ENCODE results near the gene NFILZ.
"Not testable (repeated sequence)": the region's sequence is repeated elsewhere in the genome, so short reads cannot be mapped to it uniquely, and the experiment has no call there.

The NFILZ gene

GRCh38 chr19:8618751-8619150 lies 11.7 kb upstream of the NFILZ start:
- ATAC-seq (ENCODE audit: insufficient read depth, low read depth), result no peak
- Histone ChIP-seq H3K9ac (ENCODE audit: low read depth, low read length) (no peak overlapping the region), H4K20me1 (ENCODE audit: insufficient read depth, low read length) (no peaks in the 10 kb centered on the region), H3K27ac (ENCODE audit: low read length) (no peak overlapping the region), H3K9me3 (ENCODE audit: insufficient read depth, low read length, severe bottlenecking) (no peaks in the 10 kb centered on the region), H3K4me2 (ENCODE audit: insufficient read depth, low read length) (no peak overlapping the region), H3K36me3 (ENCODE audit: insufficient read depth, low read length) (no peaks in the 10 kb centered on the region), H2AFZ (ENCODE audit: low read depth, low read length) (no peak overlapping the region), H3K4me1 (ENCODE audit: insufficient read depth, low read length) (no peaks in the 10 kb centered on the region), H3K79me2 (ENCODE audit: insufficient read depth, low read length) (no peaks in the 10 kb centered on the region), H3K27me3 (ENCODE audit: insufficient read depth, low read length, poor library complexity) (no peaks in the 10 kb centered on the region), H3K4me3 (ENCODE audit: low read depth in 1 of 2, low read length in 2 of 2) (no peak overlapping the region)
- no peak for DNase-seq
- TF ChIP-seq CTCF (IDR thresholded peaks at IDR 0.05; ENCODE audit: borderline replicate concordance, extremely low read depth, low read length, poor library complexity, severe bottlenecking) (no peak), EZH2 (IDR thresholded peaks at IDR 0.05; ENCODE audit: borderline replicate concordance, low read depth, low read length, severe bottlenecking) (no peak)

- not testable (repeated sequence) for H3K79me2 ChIP-seq (ENCODE audit: insufficient read depth, low read length); H3K27ac ChIP-seq (ENCODE audit: low read length)
- 0 out of 3 replicates have a peak, but pooled peaks have one; percentile 52 for ATAC-seq (ENCODE audit: insufficient read depth, low read depth)
Observed at GRCh38 chr19:8622886-8623285, 7.5 kb upstream of the NFILZ start.

GRCh38 chr19:8626842-8627241 lies 3.6 kb upstream of the NFILZ start:
- no peak overlapping the region for H2AFZ ChIP-seq (ENCODE audit: low read depth, low read length)
- ATAC-seq (ENCODE audit: insufficient read depth, low read depth) (no peak), DNase-seq (no peak)
- H3K36me3 ChIP-seq (ENCODE audit: insufficient read depth, low read length), result no peaks in the 10 kb centered on the region
- no peaks in the 10 kb centered on the region for H3K4me1 ChIP-seq (ENCODE audit: insufficient read depth, low read length)
- H3K9ac ChIP-seq (ENCODE audit: low read depth, low read length), result no peak overlapping the region
- no peak overlapping the region for H3K4me2 ChIP-seq (ENCODE audit: insufficient read depth, low read length)
- H4K20me1 ChIP-seq (ENCODE audit: insufficient read depth, low read length), result no peaks in the 10 kb centered on the region
- H3K9me3 ChIP-seq (ENCODE audit: insufficient read depth, low read length, severe bottlenecking), result no peaks in the 10 kb centered on the region
- H3K4me3 ChIP-seq (ENCODE audit: low read depth in 1 of 2, low read length in 2 of 2), result no peak overlapping the region
- H3K27ac ChIP-seq (ENCODE audit: low read length), result no peak overlapping the region
- TF ChIP-seq EZH2 (IDR thresholded peaks at IDR 0.05; ENCODE audit: borderline replicate concordance, low read depth, low read length, severe bottlenecking), result no peak
- no peak for TF ChIP-seq CTCF (IDR thresholded peaks at IDR 0.05; ENCODE audit: borderline replicate concordance, extremely low read depth, low read length, poor library complexity, severe bottlenecking)
- no peaks in the 10 kb centered on the region for H3K27me3 ChIP-seq (ENCODE audit: insufficient read depth, low read length, poor library complexity)
- no peaks in the 10 kb centered on the region for H3K79me2 ChIP-seq (ENCODE audit: insufficient read depth, low read length)

More at GRCh38 chr19:8622886-8623285, 7.5 kb upstream of the NFILZ start:
- H3K4me1 ChIP-seq (ENCODE audit: insufficient read depth, low read length); H4K20me1 ChIP-seq (ENCODE audit: insufficient read depth, low read length); DNase-seq; H3K27me3 ChIP-seq (ENCODE audit: insufficient read depth, low read length, poor library complexity); H3K4me3 ChIP-seq (ENCODE audit: low read depth in 1 of 2, low read length in 2 of 2); H3K36me3 ChIP-seq (ENCODE audit: insufficient read depth, low read length); H3K9me3 ChIP-seq (ENCODE audit: insufficient read depth, low read length, severe bottlenecking); H3K9ac ChIP-seq (ENCODE audit: low read depth, low read length); H3K4me2 ChIP-seq (ENCODE audit: insufficient read depth, low read length); H2AFZ ChIP-seq (ENCODE audit: low read depth, low read length): not testable (repeated sequence)
- peak; percentile 50 for TF ChIP-seq CTCF (IDR thresholded peaks at IDR 0.05; ENCODE audit: borderline replicate concordance, extremely low read depth, low read length, poor library complexity, severe bottlenecking)

- no peaks in the 10 kb centered on the region for H4K20me1 ChIP-seq (ENCODE audit: insufficient read depth, low read length)
- H3K4me3 ChIP-seq (ENCODE audit: low read depth in 1 of 2, low read length in 2 of 2), result no peak overlapping the region
- H3K36me3 ChIP-seq (ENCODE audit: insufficient read depth, low read length), result no peaks in the 10 kb centered on the region
- no peak for ATAC-seq (ENCODE audit: insufficient read depth, low read depth)
- no peaks in the 10 kb centered on the region for H3K9me3 ChIP-seq (ENCODE audit: insufficient read depth, low read length, severe bottlenecking)
- H3K79me2 ChIP-seq (ENCODE audit: insufficient read depth, low read length), result no peaks in the 10 kb centered on the region
- no peak overlapping the region for H2AFZ ChIP-seq (ENCODE audit: low read depth, low read length)
- H3K4me1 ChIP-seq (ENCODE audit: insufficient read depth, low read length), result no peaks in the 10 kb centered on the region
- no peak overlapping the region for H3K9ac ChIP-seq (ENCODE audit: low read depth, low read length)
- no peak overlapping the region for H3K4me2 ChIP-seq (ENCODE audit: insufficient read depth, low read length)
- no peaks in the 10 kb centered on the region for H3K27me3 ChIP-seq (ENCODE audit: insufficient read depth, low read length, poor library complexity)
- no peak overlapping the region for H3K27ac ChIP-seq (ENCODE audit: low read length)
- no peak for DNase-seq
- no peak for TF ChIP-seq CTCF (IDR thresholded peaks at IDR 0.05; ENCODE audit: borderline replicate concordance, extremely low read depth, low read length, poor library complexity, severe bottlenecking)
- TF ChIP-seq EZH2 (IDR thresholded peaks at IDR 0.05; ENCODE audit: borderline replicate concordance, low read depth, low read length, severe bottlenecking), result no peak
Observed at GRCh38 chr19:8629184-8629583, 1.2 kb upstream of the NFILZ start.

Measured in DND-41 (cell line).